ENCODE data around the gene SUMO1. TPM values are rescaled to one million over a fixed set of nuclear protein-coding genes. Genes with fewer than 3 reads are reported as not detected.

The SUMO1 gene
- total and polyA plus RNA-seq, 2 of the 8 experiments (the other 6 are each of a cell fraction or from before 2014, with no cell fraction given): 108 to 238 TPM

DNA sequence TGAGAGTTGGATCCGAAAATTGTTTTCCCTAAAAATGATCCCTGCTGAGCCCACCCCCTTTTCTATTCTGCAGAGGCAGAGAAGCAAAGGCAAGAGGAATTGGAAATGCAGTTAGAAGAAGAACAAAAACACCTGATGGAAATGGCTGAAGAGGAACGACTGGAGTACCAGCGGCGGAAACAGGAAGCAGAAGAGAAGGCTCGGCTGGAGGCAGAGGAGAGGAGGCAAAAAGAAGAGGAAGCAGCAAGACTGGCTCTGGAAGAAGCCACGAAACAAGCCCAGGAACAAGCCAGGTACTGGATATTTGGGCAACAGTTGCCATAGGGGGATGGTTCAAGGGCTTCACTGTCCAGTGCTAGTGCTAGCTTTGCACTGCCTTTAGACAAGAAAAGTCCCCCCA is 41.7 kb downstream of the SUMO1 start:
- POLR2A ChIA-PET (ENCODE audit: partially characterized antibody): interaction anchor here (1.1 kb wide), 2 partner anchors 9 to 73 kb away, joined by 3 read pairs; no protein-coding TSS in a partner anchor

More for the DNA sequence above, 41.7 kb downstream of the SUMO1 start:
- H3K4ac ChIP-seq (replicated peaks; ENCODE audit: insufficient read length, low read depth, low read length): no peak overlapping the region
- H3K9ac ChIP-seq (replicated peaks in 1 of 4; ENCODE audit: extremely low read depth in 1 of 4, low read depth in 3 of 4, low read length in 3 of 4): no peak overlapping the region
- TF ChIP-seq EGR1 (IDR thresholded peaks at IDR 0.05; ENCODE audit: borderline replicate concordance, low read depth, low read length) (no peak), TBP (IDR thresholded peaks at IDR 0.05; ENCODE audit: low read depth, low read length) (no peak), TAF7 (optimal IDR thresholded peaks at IDR 0.05; ENCODE audit: borderline replicate concordance, low read depth, low read length) (no peak)
- TF ChIP-seq, protein P1, sequence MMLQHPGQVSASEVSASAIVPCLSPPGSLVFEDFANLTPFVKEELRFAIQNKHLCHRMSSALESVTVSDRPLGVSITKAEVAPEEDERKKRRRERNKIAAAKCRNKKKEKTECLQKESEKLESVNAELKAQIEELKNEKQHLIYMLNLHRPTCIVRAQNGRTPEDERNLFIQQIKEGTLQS (IDR thresholded peaks at IDR 0.05; ENCODE audit: insufficient read depth, low read depth, low read length): no peak
- no peak overlapping the region for H2AK5ac ChIP-seq (ENCODE audit: low read depth, low read length)
- no peak overlapping the region for H3K4me3 ChIP-seq (ENCODE audit: extremely low read depth in 1 of 4, insufficient read depth in 2 of 4, low read depth in 3 of 4, low read length in 4 of 4)
- no peaks in the 10 kb centered on the region for H4K20me1 ChIP-seq (replicated peaks in 1 of 2; ENCODE audit: control insufficient read depth in 1 of 2, insufficient read depth in 2 of 2, low read length in 2 of 2)
- H3K14ac ChIP-seq (ENCODE audit: insufficient read length): no peak overlapping the region
- WGBS, 2 experiments (ENCODE audit: extremely low coverage in 1 of 2, insufficient coverage in 1 of 2, insufficient read length in 1 of 2, insufficient replicate concordance in 2 of 2, low coverage in 1 of 2, low lambda C conversion rate in 2 of 2, missing lambda C conversion rate in 1 of 2): 93% methylated on average over 6 of the region's 6 CpGs; no CpG with 5 or more reads in 1 of the 2 experiments
- H3K23ac ChIP-seq (ENCODE audit: insufficient read length): no peak overlapping the region
- H3K36me3 ChIP-seq (ENCODE audit: control insufficient read depth in 2 of 4, insufficient read depth in 4 of 4, low read length in 3 of 4): no peaks in the 10 kb centered on the region
- H4K91ac ChIP-seq (replicated peaks; ENCODE audit: insufficient read length, low read length): no peak overlapping the region
- H4K8ac ChIP-seq (ENCODE audit: extremely low read depth, insufficient read depth, low read length): no peak overlapping the region
- no peak for FAIRE-seq
- H3K4me2 ChIP-seq (ENCODE audit: insufficient read depth in 1 of 2, low read depth in 2 of 2, low read length in 2 of 2): no peak overlapping the region
- DNase-seq (ENCODE audit: low read depth in 1 of 2, low spot score in 2 of 2): no peak
- no peak overlapping the region for H4K5ac ChIP-seq (ENCODE audit: insufficient read length, low read depth, low read length)
- peaks cover 2% of the 10 kb centered on the region; the same call in 1 of the 2 replicates for H3K79me1 ChIP-seq (ENCODE audit: low read depth, low read length)
- H3K56ac ChIP-seq (replicated peaks; ENCODE audit: insufficient read length, low read depth, low read length): no peak overlapping the region
- no peaks in the 10 kb centered on the region for H3K27me3 ChIP-seq (replicated peaks in 1 of 4; ENCODE audit: control insufficient read depth in 3 of 4, extremely low read depth in 1 of 4, insufficient read depth in 3 of 4, low read length in 3 of 4)
- H3K18ac ChIP-seq (ENCODE audit: extremely low read depth, low read length): no peak overlapping the region
- no peak overlapping the region for H2BK5ac ChIP-seq (ENCODE audit: low read depth, low read length)
- no peak overlapping the region for H2BK120ac ChIP-seq (replicated peaks; ENCODE audit: low read depth, low read length)
- no peak overlapping the region for H3K27ac ChIP-seq (ENCODE audit: low read depth, low read length)
- peaks cover 0 to 3% (median 0%) of the 10 kb centered on the region in 4 experiments; a peak in 2 of 7 replicates for H3K4me1 ChIP-seq (replicated peaks in 1 of 4; ENCODE audit: control insufficient read depth in 3 of 4, insufficient read depth in 4 of 4, low read length in 3 of 4)
- H2AFZ ChIP-seq (ENCODE audit: low read length): no peak overlapping the region
- no peak overlapping the region for H2BK12ac ChIP-seq (ENCODE audit: low read depth, low read length)
- CTCF ChIA-PET (ENCODE audit: partially characterized antibody): interaction anchor here (1.6 kb wide), 1 partner anchor 19 kb away, joined by 6 read pairs; no protein-coding TSS in a partner anchor
- no peaks in the 10 kb centered on the region for H3K79me2 ChIP-seq (ENCODE audit: control insufficient read depth in 1 of 2, insufficient read depth in 2 of 2, low read length in 2 of 2)
- H3K23me2 ChIP-seq (ENCODE audit: low read depth, low read length): no peaks in the 10 kb centered on the region
- no peaks in the 10 kb centered on the region for H3K9me3 ChIP-seq (ENCODE audit: insufficient read depth in 2 of 2, low read depth in 1 of 2, low read length in 1 of 2)
- H2BK20ac ChIP-seq (ENCODE audit: low read length): no peak overlapping the region
- no peak overlapping the region for H2BK15ac ChIP-seq (ENCODE audit: low read length)
